HG03558 (cell line): ENCODE results near the gene VASN.
"Not testable (repeated sequence)": the region's sequence is repeated elsewhere in the genome, so short reads cannot be mapped to it uniquely, and the experiment has no call there.

ENCODE experiments used
- ATAC-seq: cut with Tn5 transposase; IDR thresholded peaks from one replicate; pipeline ENCODE4 v1.9.1; 2021; ENCODE audit warnings: moderate number of reproducible peaks; ENCODE audit not compliant: unreplicated experiment; ENCODE audit errors: extremely low read depth

The VASN gene

DNA sequence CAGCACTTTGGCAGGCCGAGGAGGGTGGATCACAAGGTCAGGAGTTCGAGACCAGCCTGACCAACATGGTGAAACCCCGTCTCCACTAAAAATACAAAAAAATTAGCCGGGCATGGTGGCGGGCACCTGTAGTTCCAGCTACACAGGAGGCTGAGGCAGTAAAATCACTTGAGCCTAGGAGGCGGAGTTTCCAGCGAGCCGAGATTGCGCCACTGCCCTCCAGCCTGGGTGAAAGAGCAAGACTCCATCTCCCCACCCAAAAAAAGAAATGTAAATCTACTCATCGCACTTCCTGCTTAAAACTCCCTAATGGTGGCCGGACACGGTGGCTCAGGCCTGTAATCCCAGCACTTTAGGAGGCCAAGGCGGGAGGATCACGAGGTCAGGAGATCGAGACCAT lies 22.2 kb downstream of the VASN start:
- not testable (repeated sequence) for ATAC-seq

DNA sequence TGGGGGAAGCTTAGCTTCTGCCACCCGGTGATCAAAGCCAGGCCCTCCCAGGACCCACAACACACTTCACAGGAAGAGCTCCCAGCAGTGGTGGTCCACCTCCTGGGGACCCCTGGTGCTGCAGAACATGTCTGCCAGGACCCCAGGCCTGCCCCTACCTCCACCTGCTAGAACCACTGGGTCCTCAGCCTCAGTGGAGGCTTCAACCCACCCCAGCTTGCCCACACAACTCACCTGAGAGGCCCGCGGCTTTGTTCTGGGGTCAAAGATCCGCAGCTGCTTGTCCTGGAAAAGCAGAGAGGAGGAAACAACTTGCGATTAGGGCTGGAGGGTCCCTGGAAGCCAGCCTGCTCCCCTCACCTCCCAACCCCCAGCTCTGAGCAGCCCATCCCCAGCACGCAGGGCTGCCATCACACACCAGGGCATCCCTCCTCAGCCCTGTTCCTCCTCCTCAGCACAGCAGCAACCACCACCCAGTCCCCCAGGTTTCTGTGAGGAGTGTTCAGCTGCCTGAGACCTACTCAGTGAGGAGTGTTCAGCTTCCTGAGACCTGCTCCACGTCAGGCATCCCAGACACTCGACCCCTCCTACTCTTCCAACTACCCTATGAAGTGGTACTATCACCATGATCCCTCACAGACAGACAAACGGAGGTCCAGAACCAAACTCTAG lies 23.5 kb downstream of the VASN start:
- ATAC-seq = no peak

DNA sequence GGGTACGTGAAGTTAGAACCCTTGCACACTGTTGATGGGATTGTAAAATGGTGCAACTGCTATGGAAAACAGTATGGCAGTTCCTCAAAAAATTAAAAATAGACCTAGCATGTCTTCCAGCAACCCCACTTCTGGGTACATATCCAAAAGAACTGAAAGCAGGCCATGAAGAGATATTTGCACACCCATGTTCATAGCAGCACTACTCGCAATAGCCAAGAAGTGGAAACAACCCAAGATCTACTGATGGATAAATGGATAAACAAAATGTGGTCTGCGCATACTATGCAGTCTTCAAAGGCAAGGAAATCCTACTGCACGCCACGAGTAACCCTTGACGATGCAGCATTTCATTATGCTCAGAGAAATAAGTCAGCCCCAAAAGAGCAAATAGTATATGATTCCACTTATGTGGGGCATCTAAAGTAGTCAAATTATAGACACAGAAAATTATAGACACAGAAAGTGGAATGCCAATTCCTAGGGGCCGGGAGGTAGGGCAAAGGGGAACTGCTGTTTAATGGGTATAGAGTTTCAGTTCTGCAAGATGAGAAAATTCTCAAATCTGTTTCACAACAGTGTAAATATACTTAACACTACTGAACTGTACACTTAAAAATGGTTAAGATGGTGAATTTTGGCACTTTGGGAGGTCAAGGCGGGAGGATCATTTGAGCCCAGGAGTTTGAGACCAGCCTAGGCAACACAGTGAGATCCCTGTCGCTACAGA lies 27.5 kb downstream of the VASN start:
- no peak for ATAC-seq

DNA sequence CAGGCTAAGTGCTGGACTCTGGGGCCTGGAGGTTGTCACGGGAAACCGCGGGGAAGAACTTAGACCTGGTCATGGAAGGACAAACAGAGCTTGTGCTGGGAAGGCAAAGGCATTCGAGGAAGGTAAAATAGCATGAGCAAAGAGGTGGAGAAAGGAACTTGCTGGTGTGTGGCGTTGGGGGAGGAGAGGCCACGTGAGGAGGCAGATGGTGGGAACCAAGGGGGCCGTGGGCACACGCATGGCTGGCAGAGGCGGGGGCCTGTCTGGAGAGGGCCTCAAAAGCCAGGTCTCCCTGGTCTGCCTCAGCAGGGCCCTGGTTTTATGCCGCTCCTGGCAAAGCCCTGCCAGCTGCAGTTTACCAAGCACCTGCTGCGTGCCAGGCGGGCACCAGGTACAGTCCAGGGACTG lies 29.4 kb downstream of the VASN start:
- no peak for ATAC-seq

DNA sequence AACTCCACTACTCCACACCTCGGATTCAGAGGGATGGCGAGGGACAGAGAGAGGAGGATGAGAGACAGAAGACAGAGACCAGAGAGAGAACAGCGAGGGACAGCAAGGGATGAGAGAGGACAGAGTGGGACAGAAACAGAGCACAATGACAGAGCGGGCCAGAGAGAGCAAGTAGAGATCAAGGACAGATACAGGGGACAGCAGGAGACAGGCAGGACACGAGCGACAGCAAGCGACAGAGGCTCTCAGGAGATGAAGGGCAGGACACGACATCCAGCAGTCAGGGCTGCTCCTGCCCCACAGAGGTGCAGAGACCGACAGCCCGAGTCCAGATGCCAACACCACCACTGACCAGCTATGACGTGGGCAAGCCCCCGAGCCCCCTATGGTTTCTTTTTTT lies 29.9 kb downstream of the VASN start:
- ATAC-seq = no peak

DNA sequence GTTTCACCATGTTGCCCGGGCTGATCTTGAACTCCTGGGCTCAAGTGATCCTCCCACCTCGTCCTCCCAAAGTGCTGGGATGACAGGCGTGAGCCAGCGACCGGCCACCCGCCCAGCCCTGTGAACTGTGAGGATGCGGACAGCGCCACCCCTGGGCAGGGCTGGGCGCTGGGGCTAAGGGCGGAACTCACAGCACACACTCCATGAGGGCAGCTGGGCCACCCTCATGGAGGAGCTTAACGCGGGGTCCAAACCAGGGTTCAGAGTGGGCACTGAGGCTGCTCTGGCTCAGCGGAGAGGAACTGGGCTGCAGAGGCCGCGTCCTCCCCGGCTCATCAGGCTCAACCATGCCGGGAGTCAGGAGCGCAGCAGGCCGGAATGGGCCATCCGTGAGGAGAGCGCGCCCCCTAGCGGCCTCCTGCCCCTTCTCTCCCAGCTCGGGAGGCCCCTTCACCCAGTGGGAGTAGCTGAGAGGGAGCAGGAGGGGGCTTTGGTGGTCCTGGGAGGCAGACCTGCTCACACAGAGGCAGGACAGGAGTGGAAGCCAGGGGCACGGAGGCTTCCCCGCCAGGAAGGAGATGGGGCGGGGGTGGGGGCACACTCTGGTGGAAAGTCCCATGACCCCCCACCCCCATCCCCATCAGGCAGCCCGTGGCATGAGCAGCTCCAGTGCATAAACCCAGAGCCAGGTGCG lies 30.9 kb downstream of the VASN start:
- ATAC-seq = no peak

DNA sequence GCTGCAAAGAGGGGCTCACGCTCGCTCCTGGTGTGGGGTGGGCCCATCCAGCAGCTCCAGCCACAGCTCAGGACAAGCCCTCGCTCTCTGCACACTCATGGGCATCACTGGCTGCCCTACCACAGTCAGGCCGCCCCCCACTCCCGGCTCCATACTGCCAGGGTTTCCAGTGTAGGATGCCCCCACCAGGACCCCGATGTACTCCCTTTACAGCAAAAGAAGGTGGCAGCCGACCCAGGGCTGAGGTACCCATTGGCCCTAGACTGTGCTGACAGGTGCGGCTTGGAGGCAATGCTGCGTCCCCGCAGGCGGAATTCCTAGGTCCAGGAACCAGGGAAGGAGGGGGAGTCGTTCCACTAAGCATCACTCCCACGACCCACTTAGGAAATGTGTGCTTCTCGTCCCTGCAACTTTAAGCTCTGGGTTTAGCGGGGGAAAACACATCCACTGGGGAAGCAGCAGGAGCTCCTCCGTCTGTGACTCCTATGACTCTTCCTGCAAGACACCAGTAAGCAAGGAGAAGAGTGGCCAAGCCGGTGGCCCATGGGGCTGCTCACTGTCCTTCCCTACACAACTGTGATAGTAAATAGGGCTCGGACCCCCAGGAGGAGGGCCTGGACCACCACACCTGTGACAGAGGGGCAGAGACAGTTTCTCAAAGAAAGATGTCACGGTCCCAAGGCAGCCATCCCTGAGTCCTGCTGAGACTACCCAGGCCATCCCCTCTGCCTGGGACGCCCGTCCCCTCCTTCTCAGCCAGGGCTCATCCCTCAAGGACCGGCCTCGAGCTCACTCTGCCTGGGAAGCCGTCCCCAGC lies 31.7 kb downstream of the VASN start:
- ATAC-seq = no peak

DNA sequence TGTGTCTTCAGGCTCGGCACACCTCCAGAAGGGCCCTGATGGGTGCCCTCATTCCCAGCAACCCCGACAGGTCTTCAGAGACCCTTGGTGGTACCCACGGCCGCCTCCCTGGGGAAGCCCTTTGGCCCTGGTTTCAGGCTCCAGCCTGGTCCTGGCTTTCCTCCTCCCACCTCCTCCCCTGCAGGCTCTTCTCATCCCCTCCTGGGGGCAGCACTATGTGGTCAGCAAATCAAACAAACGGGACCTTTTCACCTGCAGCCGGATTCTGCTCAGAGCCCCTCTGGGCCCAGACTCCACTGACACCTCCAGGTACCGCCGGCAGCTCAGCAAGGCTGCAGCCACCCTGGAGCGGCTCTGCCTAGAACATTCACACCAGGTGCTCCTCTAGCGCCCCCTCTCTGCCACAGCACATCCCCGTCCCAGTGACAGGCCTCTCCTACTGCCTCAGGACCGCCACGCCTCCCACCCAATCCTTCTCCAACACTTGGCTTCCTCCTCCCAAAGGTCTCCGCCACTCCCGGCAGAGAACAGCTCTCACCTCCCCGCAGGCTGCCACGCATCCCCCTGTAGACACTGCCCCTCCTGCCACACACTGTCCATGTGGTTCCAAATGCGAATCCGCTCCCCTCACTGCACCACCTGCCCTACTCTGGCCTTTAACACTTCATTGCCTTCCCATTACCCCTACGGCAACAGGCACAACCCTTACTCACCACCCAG lies 32.8 kb downstream of the VASN start:
- no peak for ATAC-seq

DNA sequence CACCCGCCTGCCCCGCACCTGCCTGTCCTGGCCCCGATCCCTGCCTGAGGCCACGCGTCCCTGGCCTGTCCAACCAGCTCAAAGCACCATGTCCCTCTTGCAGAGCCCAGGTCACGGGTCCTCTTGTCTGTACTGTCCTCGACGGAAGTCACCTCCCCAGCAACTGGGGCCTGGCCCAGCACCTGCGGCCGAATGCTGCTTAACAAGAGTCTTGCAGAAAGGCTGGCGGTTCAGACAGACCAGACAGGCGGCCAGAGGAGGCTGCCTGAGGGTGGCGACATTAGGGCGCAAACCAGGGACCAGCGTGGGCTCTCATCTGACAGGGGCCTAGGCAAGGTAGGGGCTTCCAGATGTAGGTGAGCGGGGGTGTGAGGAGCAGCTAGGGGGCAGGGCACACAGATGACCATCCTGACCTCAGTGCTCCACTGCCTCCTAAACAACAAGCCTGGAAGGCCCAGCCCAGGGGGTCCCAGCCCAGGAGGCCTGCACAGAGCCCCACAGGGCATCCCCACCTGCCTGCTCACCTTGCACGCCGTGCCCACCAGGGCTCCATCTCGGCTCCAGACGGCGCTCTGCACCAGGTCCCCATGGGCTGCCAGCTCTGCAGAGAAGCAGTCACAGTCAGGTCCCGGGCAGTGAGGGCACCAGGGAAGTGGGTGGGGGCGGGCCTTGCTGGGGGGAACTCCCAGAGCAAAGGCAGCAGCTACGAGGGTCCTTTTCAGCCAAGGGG lies 33.5 kb downstream of the VASN start:
- no peak for ATAC-seq

DNA sequence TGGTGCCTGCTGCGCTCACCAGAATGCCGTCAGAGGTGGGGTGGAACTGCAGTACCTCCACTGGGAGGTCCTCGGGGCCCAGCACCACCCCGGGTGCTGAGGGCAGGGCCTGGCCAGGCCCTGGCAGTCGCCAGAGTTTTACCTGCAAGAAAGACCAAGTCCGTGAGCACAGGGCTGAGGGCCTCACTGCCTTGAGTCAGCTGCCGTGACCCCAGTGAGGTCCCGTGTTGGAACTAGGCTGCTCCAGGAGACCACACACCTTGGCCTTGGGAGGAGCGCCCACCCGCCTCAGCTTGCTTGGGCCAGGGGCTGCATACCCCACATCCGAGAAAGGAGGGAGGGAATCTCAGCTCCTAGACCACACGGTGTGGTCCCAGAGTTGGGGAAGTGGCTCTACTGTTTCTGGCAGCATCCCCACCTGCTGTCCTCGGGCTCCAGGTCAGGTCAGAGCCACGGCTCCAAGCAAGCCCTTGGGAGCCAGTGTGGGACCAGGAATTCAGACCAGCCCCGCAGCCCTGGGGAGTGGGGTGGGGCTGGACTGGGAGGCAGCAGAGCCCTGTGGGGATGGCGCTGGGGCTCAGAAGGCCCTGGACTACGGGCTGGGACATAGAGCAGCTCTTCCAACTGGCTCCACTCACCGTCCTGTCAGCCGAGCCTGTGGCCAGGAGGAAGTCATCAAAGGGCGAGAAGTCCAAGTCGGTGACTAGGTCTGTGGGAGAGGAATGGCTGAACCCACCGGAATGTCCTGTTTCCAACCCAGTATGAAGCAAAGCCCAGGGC lies 36.1 kb downstream of the VASN start:
- ATAC-seq = no peak

DNA sequence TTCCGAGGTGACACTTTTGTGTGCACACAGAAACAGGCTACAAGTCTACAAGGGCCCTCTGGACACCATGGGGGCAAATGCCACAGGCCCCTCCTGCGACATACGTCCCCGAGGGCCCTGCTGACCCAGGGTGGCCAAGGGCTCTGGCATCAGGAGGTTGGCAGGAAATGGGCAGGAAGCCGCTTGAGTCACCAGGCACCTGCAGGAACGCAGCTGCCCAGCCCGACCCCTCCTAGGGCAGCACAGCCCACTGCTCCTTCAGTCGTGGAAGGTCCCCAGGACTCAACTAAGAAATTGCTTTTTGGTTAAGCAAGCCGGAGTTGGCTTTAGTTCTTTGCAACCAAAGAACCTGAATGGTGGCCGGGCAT lies 36.7 kb downstream of the VASN start:
- no peak for ATAC-seq

DNA sequence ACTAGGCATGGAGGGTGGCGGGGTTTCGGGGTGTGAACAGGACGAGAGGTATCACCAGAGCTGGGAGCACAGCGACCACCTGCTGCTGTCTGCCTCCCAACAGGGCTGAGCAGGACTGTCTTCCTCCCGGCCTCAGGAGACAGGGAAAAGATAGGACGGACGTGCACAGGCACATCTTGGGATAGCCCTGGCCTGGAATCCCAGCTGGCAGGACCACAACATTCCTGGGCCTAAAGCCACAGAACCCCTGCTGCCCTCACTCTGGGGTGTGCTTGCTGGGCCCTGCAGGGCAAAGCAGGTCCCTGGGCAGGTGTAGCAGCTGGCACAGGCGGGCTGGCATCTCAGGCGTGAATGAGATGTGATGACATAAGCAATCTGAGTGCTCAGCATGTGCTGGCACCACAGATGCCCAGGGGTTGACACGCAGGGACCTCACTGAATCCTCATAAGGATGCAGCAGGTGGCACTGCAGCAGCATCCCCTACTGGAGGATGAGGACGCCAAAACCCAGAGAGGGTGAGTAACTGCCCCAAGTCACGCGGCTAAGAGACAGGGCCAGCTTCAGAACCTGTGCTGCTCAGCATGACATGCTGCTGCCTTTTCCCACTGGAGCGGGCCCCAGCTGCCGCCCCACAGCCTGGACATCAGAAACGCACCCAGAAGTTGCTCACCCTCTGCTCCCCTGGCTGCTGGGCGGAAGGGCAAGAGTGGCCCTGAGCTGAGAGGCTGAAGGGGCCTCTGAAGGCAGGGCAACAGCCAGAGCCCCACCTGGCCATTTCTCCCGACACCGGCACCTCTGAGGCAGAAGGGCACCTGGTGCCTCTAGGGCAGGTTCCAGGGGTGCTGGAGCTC lies 37.7 kb downstream of the VASN start:
- no peak for ATAC-seq

DNA sequence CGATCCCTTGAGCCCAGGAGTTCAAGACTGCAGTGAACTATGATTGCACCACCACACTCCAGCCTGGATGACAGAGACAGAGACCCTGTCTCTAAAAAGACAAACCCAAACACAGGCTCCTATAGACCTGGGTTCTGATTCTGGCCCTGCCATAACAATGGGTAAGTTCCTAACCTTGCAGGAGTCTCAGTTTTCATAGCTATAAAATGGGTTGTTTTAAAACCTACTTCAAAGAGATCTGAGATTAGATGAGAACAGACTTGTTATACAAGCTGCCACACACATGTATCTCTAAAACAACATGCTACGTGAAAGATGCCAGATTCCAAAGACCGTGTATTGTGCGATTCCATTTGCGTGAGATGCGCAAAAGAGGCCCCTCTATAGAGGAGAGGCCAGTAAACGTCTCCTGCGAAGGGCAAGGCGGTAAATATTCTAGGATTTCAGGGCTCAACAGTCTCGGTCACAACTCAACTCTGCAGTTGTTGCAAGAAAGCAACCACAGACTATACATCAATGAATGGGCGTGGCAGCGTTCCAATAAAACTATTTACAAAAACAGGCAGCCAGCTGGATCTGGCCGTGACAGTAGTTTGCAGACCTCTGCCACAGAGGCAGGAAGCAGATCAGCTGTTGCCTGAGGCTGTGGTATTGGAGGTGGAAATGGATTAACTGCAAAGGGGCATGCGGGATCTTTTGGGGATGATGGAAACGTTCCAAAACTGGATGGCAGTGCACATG lies 38.9 kb downstream of the VASN start:
- no peak for ATAC-seq

DNA sequence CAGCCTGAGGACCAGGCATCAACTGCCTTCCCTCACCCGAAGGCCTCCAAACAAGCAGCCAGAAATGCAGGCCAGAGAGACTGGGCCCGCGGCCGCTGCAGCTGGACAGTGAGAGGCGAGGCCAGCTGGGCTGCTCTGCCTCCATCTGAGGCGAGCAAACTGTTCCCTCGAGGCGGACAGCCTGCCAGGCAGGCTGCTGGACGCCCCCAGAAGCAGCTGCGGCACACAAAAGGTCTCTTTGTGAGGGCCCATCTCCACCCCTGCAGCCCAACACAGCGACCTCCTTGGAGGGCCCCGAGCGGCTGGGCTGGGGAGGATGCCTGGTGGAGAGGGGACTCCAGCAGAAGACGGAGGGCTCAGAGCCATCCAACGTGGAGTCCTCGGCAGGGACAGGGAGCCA lies 40.0 kb downstream of the VASN start:
- ATAC-seq = no peak

DNA sequence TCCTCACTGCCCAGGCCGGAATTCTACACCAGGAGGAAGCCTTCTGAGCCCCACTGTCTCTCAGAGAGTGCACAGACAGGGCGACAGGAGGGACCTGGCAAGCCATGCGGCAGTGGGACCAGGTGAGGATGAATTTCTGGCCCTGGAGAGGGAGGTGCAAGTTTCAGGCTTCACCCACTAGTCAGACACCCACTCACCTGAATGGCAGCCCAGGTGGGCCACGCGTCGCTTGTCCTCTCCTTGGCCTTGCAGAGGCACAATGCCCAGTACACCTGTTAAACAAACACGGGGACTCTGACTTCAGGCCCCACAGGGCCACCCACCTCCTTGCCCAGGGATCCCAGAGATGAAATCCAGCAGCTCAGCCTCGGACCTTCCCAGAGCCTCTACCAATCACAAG lies 40.5 kb downstream of the VASN start:
- no peak for ATAC-seq

DNA sequence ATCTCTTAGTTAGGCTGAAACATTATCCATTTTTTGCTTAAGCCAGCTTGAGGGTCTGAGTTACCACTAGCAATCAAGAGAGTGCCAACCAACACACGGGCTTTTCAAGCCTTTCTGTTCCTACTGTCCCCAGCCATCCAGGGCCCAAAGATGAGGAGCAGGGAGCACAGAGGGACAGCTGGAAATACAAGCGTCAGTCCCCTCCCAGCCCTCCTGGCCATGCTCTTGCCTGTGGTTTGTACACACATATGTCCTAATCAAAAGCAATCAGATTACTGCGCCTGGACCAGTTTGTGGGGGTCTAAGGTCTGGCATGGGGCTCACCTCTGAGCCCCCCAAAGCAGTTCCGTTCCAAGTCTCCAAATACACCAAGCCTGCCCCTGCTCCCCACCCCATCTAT lies 41.2 kb downstream of the VASN start:
- ATAC-seq = no peak
